Hepatocyte (in vitro differentiated cells): ENCODE measurements around the gene FAM120B. TPM values are rescaled to one million over a fixed set of nuclear protein-coding genes. Genes with fewer than 3 reads are reported as not detected.

Experiments
- DNase-seq: peaks from one replicate; pipeline ENCODE4 v3.0.0-alpha.2; 2016; ENCODE audit warnings: low spot score
- H2AFZ ChIP-seq: fragments of 200-600 bp; sonication (generic); 2 replicates; pipeline ENCODE4 v1.6.0; 2016; ENCODE audit warnings: antibody characterized with exemption, mild to moderate bottlenecking
- H3K27ac ChIP-seq: fragments of 200-600 bp; sonication (generic); 2 replicates; pipeline ENCODE4 v1.5.1; 2016; ENCODE audit warnings: mild to moderate bottlenecking
- H3K27me3 ChIP-seq: fragments of 200-600 bp; sonication (generic); 2 replicates; pipeline ENCODE4 v1.6.1; 2016
- H3K36me3 ChIP-seq: fragments of 200-600 bp; sonication (generic); replicated peaks from 2 replicates; pipeline ENCODE4 v1.5.1; 2016; ENCODE audit warnings: low read depth; ENCODE audit not compliant: insufficient read depth
- H3K4me1 ChIP-seq: fragments of 200-600 bp; sonication (generic); 2 replicates; pipeline ENCODE4 v1.5.1; 2016; ENCODE audit warnings: mild to moderate bottlenecking, moderate library complexity; ENCODE audit not compliant: insufficient read depth
- H3K4me2 ChIP-seq: fragments of 200-600 bp; sonication (generic); 2 replicates; pipeline ENCODE4 v1.6.0; 2016
- H3K4me3 ChIP-seq: fragments of 200-600 bp; sonication (generic); 2 replicates; pipeline ENCODE4 v1.5.1; 2016; ENCODE audit warnings: mild to moderate bottlenecking
- H3K79me2 ChIP-seq: fragments of 200-600 bp; sonication (generic); 2 replicates; pipeline ENCODE4 v1.6.0; 2017; ENCODE audit warnings: mild to moderate bottlenecking
- H3K9me2 ChIP-seq: fragments of 200-600 bp; sonication (generic); replicated peaks from 2 replicates; pipeline ENCODE4 v1.6.0; 2017; ENCODE audit warnings: mild to moderate bottlenecking; ENCODE audit not compliant: insufficient read depth
- H3K9me3 ChIP-seq: fragments of 200-600 bp; sonication (generic); 2 replicates; pipeline ENCODE4 v1.5.1; 2016; ENCODE audit warnings: low read depth, mild to moderate bottlenecking
- H4K20me1 ChIP-seq: fragments of 200-600 bp; sonication (generic); 2 replicates; pipeline ENCODE4 v1.6.0; 2016; ENCODE audit warnings: mild to moderate bottlenecking; ENCODE audit not compliant: insufficient read depth, poor library complexity, severe bottlenecking
- EZH2 ChIP-seq: fragments of 200-600 bp; sonication (generic); IDR thresholded peaks from 2 replicates; pipeline ENCODE4 v1.6.1; 2016; ENCODE audit warnings: antibody characterized with exemption, mild to moderate bottlenecking, borderline replicate concordance
- EZH2phosphoT487 ChIP-seq: fragments of 200-600 bp; sonication (generic); IDR thresholded peaks from one replicate; pipeline ENCODE4 v1.6.1; 2018; ENCODE audit warnings: antibody characterized with exemption, mild to moderate bottlenecking, low read depth, moderate library complexity; ENCODE audit not compliant: unreplicated experiment, severe bottlenecking
- WGBS: methylation state at CpG from one replicate; pipeline ENCODE4 v1.1.6; 2016; ENCODE audit warnings: low lambda C conversion rate; ENCODE audit errors: missing lambda C conversion rate; 5-methylcytosine and 5-hydroxymethylcytosine counted together
- polyA plus RNA-seq: library from polyadenylated mRNA; unstranded; fragments of >200 nt; fragmentation: Nextera tagmentation; extraction: Ambion mirVana; gene quantifications from 2 replicates; pipeline ENCODE4 v1.2.1, GENCODE V29; 2016
- total RNA-seq: library from RNA; depleted of rRNA; stranded (reverse); fragments of >200 nt; gene quantifications from 2 replicates; pipeline ENCODE4 v1.2.3, GENCODE V29; 2014
- TF ChIP-seq, protein P1 (sequence below): fragments of 200-600 bp; sonication (generic); IDR thresholded peaks from 2 replicates; pipeline ENCODE4 v1.5.1; 2016; ENCODE audit warnings: antibody characterized with exemption, mild to moderate bottlenecking; ENCODE audit not compliant: poor library complexity

Gene FAM120B
- total and polyA plus RNA-seq, 2 experiments from 2014 or later: 16.0 to 25.8 TPM

DNA sequence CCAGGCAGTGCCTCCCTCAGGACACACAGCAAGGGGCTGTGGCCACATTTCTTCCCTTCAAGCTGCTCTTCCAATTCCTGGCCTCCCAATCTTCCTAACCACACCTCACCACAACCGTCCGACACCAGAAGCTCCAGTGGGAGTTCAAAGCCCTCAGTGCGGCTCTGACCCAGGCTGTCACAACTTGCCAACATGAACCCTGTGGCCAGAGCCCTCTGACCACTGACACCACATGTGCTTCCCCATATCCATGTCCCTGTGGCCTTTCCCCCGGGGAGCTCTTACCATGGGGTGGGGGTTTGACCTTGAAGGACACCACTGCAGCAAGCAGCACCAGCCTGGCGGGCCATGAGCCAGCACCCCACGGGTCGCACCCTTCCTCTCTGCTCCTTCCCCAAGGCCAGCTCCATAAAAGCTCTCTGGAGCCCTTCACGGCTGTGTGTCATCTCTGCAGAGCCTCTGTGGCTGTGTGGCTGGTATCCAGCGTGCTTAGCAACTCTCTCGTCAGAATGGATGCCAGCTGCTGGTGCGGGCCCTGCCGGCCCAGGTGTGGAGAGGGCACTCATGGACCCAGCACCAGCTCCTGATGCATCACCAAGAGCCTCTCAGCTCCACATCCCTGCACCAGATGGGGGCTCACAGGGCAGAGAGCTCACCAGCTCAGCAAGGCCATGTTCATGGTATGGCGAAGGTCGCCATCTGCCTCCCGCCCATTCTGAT, 140.4 kb downstream of the FAM120B start:
- WGBS: 95% methylated on average over 15 of the region's 15 CpGs
- H3K4me1 ChIP-seq: no peaks in the 10 kb centered on the region
- H3K27ac ChIP-seq: no peak overlapping the region
- H3K9me2 ChIP-seq: no peaks in the 10 kb centered on the region
- no peaks in the 10 kb centered on the region for H3K79me2 ChIP-seq
- no peaks in the 10 kb centered on the region for H4K20me1 ChIP-seq
- H3K4me3 ChIP-seq: no peak overlapping the region
- TF ChIP-seq, protein P1, sequence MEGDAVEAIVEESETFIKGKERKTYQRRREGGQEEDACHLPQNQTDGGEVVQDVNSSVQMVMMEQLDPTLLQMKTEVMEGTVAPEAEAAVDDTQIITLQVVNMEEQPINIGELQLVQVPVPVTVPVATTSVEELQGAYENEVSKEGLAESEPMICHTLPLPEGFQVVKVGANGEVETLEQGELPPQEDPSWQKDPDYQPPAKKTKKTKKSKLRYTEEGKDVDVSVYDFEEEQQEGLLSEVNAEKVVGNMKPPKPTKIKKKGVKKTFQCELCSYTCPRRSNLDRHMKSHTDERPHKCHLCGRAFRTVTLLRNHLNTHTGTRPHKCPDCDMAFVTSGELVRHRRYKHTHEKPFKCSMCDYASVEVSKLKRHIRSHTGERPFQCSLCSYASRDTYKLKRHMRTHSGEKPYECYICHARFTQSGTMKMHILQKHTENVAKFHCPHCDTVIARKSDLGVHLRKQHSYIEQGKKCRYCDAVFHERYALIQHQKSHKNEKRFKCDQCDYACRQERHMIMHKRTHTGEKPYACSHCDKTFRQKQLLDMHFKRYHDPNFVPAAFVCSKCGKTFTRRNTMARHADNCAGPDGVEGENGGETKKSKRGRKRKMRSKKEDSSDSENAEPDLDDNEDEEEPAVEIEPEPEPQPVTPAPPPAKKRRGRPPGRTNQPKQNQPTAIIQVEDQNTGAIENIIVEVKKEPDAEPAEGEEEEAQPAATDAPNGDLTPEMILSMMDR: no peak
- TF ChIP-seq EZH2 (no peak), EZH2phosphoT487 (no peak)
- H3K36me3 ChIP-seq: no peaks in the 10 kb centered on the region
- no peaks in the 10 kb centered on the region for H3K27me3 ChIP-seq
- H3K4me2 ChIP-seq: no peak overlapping the region
- no peak overlapping the region for H2AFZ ChIP-seq
- H3K9me3 ChIP-seq: no peaks in the 10 kb centered on the region
- DNase-seq: no peak

DNA sequence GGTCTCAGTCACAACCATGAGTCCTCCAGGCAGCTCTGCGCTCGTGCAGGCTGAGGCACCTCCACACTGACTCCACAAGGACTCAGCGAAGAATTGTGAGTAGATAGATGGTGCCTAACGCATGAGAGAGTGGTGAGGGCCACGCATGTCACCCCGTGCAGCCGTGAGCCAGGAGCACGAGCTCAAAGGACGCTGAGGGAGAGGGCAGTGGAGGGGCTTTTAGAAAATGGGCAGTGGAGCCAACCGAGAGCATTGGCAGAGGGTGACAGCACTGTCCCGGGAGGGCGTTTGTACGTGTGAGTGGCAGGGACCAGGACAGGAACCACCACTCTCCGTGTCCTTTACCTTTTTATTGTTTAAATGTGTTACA, 141.0 kb downstream of the FAM120B start:
- no peak for DNase-seq
- Histone ChIP-seq H3K9me3 (no peaks in the 10 kb centered on the region), H3K4me2 (no peak overlapping the region), H3K36me3 (no peaks in the 10 kb centered on the region), H2AFZ (no peak overlapping the region), H3K27me3 (no peaks in the 10 kb centered on the region), H3K4me3 (no peak overlapping the region), H3K79me2 (no peaks in the 10 kb centered on the region), H4K20me1 (no peaks in the 10 kb centered on the region), H3K4me1 (no peaks in the 10 kb centered on the region), H3K27ac (no peak overlapping the region), H3K9me2 (no peaks in the 10 kb centered on the region)
- TF ChIP-seq EZH2 (no peak), EZH2phosphoT487 (no peak)
- TF ChIP-seq, protein P1: no peak
- 88% methylated on average over 14 of the region's 14 CpGs for WGBS

DNA sequence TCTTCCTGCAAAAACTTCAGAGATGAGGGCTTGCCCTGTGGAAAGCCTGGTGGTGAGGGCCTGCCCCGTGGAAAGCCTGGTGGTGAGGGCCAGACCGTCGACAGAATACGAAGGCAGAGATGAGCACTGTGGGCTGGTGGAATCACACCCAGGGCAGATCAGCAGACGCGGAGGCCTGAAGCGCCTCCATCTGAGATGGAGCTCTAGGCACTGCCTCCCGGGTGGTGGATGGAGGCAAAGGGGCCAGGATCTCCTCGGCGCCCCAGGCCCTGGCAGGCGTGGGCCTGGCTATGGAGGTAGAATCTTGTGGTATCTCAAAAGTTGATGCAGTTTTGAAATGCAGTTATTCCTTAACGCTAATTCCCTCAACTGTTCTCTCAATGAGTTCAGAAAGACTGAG, 141.8 kb downstream of the FAM120B start:
- no peaks in the 10 kb centered on the region for H3K9me3 ChIP-seq
- TF ChIP-seq, protein P1: no peak
- no peaks in the 10 kb centered on the region for H3K36me3 ChIP-seq
- H3K4me3 ChIP-seq: no peak overlapping the region
- H2AFZ ChIP-seq: no peak overlapping the region
- no peaks in the 10 kb centered on the region for H3K79me2 ChIP-seq
- no peak overlapping the region for H3K27ac ChIP-seq
- H3K4me2 ChIP-seq: no peak overlapping the region
- H4K20me1 ChIP-seq: no peaks in the 10 kb centered on the region
- no peaks in the 10 kb centered on the region for H3K27me3 ChIP-seq
- H3K4me1 ChIP-seq: no peaks in the 10 kb centered on the region
- no peak for DNase-seq
- H3K9me2 ChIP-seq: no peaks in the 10 kb centered on the region
- 96% methylated on average over 12 of the region's 12 CpGs for WGBS
